Stimulated activated CD8-positive, alpha-beta memory T cell treated with anti-CD3 and anti-CD28 coated beads, Interleukin-7, amount 100 ng/mL, for 1 hour (primary cell): ENCODE results near the gene AATK.
"Not testable (repeated sequence)": the region's sequence is repeated elsewhere in the genome, so short reads cannot be mapped to it uniquely, and the experiment has no call there.

Source experiments
- DNase-seq, 2 donors: peaks; one replicate each; pipeline ENCODE4 v3.0.0-alpha.2; 2020; ENCODE audit warnings: low read depth in 2 of 2

AATK gene

GRCh38 chr17:81093619-81094508 lies 72.2 kb downstream of the AATK start:
- DNase-seq = no peak

GRCh38 chr17:81092518-81093095 lies 73.4 kb downstream of the AATK start:
- no peak for DNase-seq

GRCh38 chr17:81091774-81092517 lies 74.1 kb downstream of the AATK start:
- DNase-seq = no peak

GRCh38 chr17:81091154-81091553 lies 74.9 kb downstream of the AATK start:
- DNase-seq = no peak

DNA sequence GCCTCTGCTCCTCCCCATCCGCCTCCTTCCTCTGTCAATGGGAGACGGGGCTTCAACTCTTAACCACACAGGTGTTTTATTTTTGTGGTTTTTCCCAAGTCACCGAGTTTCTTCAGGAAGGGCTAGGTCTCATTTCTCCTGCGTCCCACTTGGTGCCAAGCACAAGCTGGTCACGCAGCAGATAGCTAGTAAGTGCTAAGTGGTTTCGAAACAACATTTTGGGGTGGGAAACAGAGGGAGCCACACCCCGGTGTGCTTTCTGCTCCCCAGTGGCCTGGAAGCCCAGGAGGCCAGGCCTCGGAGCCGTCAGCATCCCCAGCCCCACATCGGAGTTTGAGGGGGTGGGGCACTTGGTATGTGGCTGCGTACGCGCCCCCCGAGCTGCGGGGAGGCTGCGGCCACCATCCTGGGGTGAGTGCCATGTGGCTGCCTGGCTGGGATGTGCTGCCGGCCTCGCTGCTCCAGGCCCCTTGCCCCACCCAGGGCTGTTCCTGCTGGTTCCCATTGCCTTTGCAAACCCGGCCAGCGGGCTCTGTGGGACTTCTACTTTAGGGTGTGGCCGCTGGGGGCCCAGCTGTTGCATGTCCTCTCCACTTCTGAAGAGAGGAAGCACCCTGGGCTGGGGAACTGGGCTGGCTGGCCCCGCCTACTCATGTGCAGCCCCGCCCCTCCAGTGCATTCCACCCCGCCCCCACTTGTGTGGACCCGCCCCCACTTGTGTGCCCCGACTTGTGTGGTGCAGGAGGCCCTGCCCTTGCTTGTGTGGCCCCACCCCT lies 75.5 kb downstream of the AATK start:
- DNase-seq = no peak

- DNase-seq = no peak
These were observed 79.1 kb downstream of the AATK start for GRCh38 chr17:81086789-81087551.

DNA sequence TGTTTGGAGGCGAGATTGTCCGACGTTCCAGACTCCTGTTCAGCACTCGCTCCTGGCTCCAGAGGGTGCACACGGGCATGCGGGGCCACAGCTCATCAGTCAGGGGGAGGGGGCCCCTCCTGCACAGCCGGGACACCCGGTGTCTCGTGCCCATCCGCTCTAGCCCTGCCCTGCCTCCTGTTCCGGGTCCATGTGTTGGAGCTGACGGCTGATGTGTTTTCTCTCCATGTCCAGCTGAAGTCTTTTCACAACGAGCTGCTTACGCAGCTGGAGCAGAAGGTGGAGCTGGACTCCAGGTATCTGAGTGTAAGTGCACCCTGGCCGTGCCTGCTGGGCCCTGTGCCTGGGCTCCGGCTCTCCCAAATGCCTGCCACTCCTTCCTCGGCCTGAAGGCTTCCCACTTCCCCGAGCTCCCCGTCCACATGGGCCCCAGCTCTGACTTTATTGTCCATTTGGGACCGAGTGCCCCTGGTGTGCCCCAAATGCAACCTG lies 80.6 kb downstream of the AATK start:
- DNase-seq = no peak

DNA sequence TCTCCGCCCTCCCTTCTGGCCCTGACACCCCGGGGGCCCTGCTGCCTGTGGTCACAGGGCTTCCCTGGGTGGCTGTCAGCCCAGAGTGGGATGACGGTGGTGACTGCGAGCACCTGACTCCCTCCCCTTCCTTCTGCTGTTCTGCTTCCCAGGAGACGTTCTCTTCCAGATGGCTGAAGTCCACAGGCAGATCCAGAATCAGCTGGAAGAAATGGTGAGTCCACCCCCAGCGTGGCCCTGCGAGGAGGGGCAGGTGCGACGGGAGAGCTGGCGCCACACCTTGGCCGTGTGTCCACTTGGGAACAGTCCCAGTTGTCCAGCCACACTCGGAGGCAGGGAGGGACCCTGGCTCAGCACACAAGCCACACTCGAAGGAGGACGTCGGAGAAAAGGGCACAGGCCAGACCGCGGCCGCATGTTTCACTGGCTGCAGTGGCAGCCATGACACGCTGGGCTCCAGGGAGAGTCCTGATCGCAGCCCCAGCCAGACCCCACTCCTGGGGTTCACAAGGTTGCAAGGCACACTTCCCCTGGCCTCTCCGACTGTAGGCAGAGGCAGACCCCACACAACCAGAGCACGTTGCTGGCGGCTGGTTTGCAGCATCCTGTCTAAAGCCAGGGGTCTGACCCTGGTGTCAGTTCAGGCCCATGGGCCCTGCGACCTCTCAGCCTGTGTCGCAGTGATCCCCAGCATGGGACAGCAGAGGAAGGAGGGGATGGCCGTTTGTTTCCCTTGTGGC lies 81.2 kb downstream of the AATK start:
- no peak for DNase-seq

- DNase-seq = no peak
These were observed 82.8 kb downstream of the AATK start for GRCh38 chr17:81083125-81083765.

GRCh38 chr17:81082177-81083073 lies 83.6 kb downstream of the AATK start:
- DNase-seq = no peak

GRCh38 chr17:81081222-81082176 lies 84.5 kb downstream of the AATK start:
- no peak for DNase-seq

- DNase-seq = no peak
These were observed 86.0 kb downstream of the AATK start for GRCh38 chr17:81080019-81080418.

DNA sequence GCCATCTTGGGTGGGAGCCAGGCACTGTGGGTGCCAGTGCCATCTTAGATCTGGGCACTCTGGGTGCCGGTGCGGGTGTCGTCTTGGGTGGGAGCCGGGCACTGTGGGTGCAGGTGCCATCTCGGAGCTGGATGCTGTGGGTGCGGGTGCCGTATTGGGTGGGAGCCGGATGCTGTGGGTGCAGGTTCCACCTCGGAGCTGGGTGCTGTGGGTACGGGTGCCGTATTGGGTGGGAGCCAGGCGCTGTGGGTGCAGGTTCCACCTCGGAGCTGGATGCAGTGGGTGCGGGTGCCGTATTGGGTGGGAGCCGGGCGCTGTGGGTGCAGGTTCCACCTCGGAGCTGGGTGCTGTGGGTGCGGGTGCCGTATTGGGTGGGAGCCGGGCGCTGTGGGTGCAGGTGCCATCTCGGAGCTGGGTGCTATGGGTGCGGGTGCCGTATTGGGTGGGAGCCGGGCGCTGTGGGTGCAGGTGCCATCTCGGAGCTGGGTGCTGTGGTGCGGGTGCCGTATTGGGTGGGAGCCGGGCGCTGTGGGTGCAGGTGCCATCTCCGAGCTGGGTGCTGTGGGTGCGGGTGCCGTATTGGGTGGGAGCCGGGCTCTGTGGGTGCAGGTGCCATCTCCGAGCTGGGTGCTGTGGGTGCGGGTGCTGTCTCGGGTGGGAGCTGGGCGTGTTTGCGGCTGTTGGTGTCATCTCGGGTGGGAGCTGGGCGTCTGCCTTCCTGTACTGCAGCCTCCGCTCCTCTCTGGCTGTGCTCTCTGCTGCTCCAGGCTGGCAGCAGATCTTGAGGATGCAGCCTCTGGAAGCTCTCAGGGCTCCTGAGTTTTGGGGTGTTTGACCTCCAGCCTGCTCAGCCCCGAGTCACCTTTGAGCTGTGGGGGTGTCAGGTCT lies 87.8 kb downstream of the AATK start:
- DNase-seq = not testable (repeated sequence)

DNA sequence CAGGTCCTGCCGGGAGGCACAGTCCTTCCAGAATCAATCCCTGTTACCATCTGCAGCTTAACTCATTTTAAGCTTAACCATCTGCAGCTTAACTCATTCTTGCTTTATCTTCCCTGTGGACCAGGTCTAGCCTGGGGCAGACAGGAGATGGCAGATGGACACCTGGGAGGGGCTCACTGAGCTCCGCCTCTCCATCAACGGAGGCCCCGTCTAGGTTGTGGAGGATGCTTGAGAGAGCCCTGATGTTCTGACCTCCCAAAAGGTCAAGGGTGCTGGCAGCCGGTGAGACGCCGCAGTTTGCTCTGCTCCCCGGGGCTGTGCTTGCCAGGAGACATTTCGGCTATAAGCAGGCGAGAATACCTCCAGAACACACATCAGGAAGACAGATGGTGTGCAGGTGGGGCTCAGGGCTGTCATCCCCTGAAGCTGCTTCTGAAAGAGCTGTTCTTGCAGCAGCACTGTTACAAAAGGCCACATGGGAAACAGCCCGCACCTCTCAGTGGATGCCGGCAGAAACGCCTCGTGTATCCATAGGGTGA lies 89.8 kb downstream of the AATK start:
- no peak for DNase-seq

GRCh38 chr17:81075307-81075706 lies 90.7 kb downstream of the AATK start:
- no peak for DNase-seq

DNA sequence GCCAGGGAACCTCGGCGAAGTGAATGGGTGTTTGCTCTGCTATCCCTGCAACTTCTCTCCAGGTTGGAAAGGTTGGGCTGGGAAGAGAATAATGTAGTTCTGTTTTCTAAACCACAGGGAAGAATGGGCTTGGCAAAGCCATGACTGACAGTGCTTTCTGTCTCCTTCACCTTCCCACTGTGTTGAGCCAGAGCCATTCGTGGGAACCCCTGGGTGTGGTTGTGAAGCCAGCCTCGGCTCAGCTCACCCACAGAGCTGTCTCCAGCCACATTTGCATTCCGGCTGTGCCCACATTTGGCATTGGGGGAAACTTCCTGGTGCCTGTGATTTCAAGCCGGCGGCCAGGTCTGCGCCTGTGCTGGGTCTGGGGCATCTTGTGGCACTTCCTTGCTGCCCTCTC lies 91.1 kb downstream of the AATK start:
- DNase-seq = no peak
